ENCODE data around the gene ZNF486.

- TF ChIP-seq CTCF (IDR thresholded peaks at IDR 0.05; ENCODE audit: low read depth, low read length), result no peak
- TF ChIP-seq POLR2A (IDR thresholded peaks at IDR 0.05; ENCODE audit: extremely low read depth, insufficient read length), result no peak
- TF ChIP-seq MAX (IDR thresholded peaks at IDR 0.05; ENCODE audit: low read depth, low read length), result no peak
- TF ChIP-seq MYC (IDR thresholded peaks at IDR 0.05; ENCODE audit: low read depth, low read length), result no peak
These were observed 42.0 kb downstream of the ZNF486 start for GRCh38 chr19:20209051-20209450.
